Right forelimb (tissue), 1 donor: ENCODE data around the gene BPIFB2.
"Not testable (repeated sequence)": the region's sequence is repeated elsewhere in the genome, so short reads cannot be mapped to it uniquely, and the experiment has no call there.

Source experiments
- DNase-seq: peaks from one replicate; pipeline ENCODE4 v3.0.0-alpha.2; 2018

Gene BPIFB2

GRCh38 chr20:33042983-33043730 lies 35.7 kb downstream of the BPIFB2 start:
- no peak for DNase-seq

GRCh38 chr20:33043731-33044181 lies 36.3 kb downstream of the BPIFB2 start:
- DNase-seq, result no peak

- not testable (repeated sequence) for DNase-seq
Measured at GRCh38 chr20:33045129-33045721, 37.7 kb downstream of the BPIFB2 start.

GRCh38 chr20:33046412-33046811 lies 38.9 kb downstream of the BPIFB2 start:
- no peak for DNase-seq

GRCh38 chr20:33051333-33051732 lies 43.8 kb downstream of the BPIFB2 start:
- DNase-seq, result no peak

- DNase-seq, result no peak
Measured at GRCh38 chr20:33053291-33054106, 46.0 kb downstream of the BPIFB2 start, which contains the start of gene BPIFB3. BPIFB3 (plus strand) TSS chr20:33053903; CDS start chr20:33055436, 1,533 bp downstream.

GRCh38 chr20:33054381-33054780 lies 46.9 kb downstream of the BPIFB2 start:
- DNase-seq, result no peak

GRCh38 chr20:33054791-33055190 lies 47.3 kb downstream of the BPIFB2 start:
- no peak for DNase-seq

- DNase-seq, result no peak
Measured at GRCh38 chr20:33059136-33059535, 51.6 kb downstream of the BPIFB2 start.

GRCh38 chr20:33059741-33060390 lies 52.4 kb downstream of the BPIFB2 start:
- no peak for DNase-seq

- no peak for DNase-seq
Measured at GRCh38 chr20:33061658-33062028, 54.1 kb downstream of the BPIFB2 start.

GRCh38 chr20:33062105-33062824 lies 54.8 kb downstream of the BPIFB2 start:
- DNase-seq, result no peak

- DNase-seq, result no peak
Measured at GRCh38 chr20:33062825-33063149, 55.3 kb downstream of the BPIFB2 start.

GRCh38 chr20:33063271-33063670 lies 55.8 kb downstream of the BPIFB2 start:
- DNase-seq, result no peak

- no peak for DNase-seq
Measured at GRCh38 chr20:33064572-33065287, 57.2 kb downstream of the BPIFB2 start.

- DNase-seq, result no peak
Measured at GRCh38 chr20:33065785-33066184, 58.3 kb downstream of the BPIFB2 start.

GRCh38 chr20:33067806-33068205 lies 60.3 kb downstream of the BPIFB2 start:
- no peak for DNase-seq

- DNase-seq, result no peak
Measured at GRCh38 chr20:33068251-33068939, 60.9 kb downstream of the BPIFB2 start.

GRCh38 chr20:33069673-33070072 lies 62.2 kb downstream of the BPIFB2 start:
- DNase-seq, result no peak

- no peak for DNase-seq
Measured at GRCh38 chr20:33070111-33071053, 62.9 kb downstream of the BPIFB2 start.
